HuH-7 (cell line): ENCODE data around the gene SRMS.
"Not testable (repeated sequence)": the region's sequence is repeated elsewhere in the genome, so short reads cannot be mapped to it uniquely, and the experiment has no call there.

Experiments
- DNase-seq: peaks from one replicate; pipeline ENCODE4 v3.0.0; 2011; ENCODE audit warnings: low spot score

The SRMS gene

DNA sequence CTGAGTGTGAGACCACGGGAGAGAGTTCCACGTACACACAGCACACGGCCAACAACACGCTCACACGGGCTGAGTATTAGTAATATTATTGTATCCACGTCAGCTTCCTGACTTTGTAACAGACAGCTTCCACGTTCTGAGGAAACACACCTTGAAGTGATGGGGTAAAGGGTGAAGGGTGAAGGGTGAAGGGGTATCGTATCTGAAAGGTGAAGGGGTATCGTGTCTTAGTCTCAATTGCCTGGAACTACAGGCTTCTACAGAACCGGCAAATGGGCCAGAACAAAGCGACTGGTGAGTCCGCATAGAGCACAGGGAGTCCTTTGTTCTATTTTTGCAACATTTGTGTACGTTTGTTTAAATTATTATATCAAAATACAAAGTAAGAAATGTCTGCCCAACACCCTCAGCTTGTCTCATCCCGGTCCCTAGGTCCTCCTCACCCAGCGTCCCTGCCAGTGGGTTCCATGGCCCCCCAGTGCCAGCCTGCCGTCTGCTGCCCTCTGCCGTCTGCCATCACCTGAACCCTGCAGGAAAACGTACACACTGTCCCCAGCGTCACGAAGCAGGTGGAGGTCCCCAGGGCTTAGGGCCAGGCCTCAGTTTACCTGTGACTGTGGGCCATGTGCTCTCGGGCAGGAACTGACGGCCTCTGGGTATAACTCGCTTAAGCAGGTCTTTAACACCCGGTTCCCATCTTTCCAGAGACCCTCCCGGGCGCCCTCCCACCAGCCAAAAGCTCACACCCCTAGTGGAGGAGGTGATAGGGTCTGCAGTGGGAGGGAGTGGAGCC, 30.9 kb upstream of the SRMS start:
- DNase-seq: no peak

DNA sequence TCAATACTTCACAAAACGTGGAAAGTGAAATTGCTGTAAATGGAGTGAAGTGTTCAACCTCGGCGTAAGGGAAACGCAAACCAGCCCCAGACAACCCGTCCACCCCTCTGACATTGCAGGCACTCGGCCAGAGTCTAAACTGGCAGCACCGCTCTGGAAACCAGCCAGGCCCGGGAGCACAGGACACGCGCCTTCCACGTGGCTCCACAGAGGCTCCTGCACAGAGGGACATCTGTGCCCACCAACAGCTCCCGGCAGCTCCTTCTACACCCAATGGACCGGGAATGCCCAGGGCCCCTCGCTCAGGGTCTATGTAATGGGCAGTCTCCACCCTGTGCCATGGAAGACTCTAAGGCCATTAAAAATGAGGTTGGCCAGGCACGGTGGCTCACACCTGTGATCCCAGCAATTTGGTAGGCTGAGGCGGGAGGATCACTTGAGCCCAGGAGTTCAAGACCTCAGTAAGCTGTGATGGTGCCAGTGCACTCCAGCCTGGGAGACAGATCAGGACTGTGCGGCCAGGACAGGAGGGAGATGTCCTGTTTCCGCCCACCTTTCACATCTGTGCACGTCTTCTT, 29.9 kb upstream of the SRMS start:
- no peak for DNase-seq

- no peak for DNase-seq
These were observed 28.8 kb upstream of the SRMS start for GRCh38 chr20:63576311-63576710.

GRCh38 chr20:63574829-63575743, 27.5 kb upstream of the SRMS start:
- DNase-seq: no peak

DNA sequence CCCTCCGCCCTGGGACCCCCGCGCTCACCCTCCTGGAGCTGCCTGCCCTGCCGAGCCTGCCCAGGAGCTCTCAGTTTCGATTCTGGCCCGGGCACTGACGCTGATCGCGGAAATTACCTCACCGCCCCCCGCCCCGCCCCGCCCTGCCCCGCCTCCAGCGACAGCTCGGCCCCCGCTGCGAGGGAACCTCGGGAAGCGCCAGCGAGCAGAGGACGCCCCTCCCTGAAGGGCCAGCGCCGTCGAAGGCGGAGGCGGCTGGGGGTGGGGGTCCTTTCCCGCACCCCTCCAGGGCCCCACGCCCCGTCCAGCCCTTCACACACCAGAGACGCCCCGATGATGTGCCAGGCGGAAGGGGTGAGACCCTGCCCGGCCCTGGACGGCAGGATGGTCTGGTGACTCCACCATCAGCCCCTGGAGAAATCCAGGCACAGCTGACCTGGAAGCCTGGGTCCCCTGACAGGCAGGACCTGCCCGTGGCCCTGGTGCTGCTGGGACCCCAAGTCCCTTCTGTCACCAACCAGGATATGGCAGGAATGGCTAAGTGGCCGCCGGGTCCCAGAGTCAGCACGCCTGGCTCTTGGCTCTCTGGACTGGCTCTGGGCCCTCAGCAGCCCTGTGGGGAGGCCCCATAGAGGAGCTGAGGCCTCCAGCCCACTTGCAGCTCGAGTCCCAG, 26.7 kb upstream of the SRMS start, which contains the start of gene HELZ2:
TSS of gene HELZ2 (minus strand) at position 84 of the 673 bp plus-strand sequence. CDS start 1,854 bp downstream, outside the sequence.
- DNase-seq: peak; percentile 98

GRCh38 chr20:63573647-63574131, 26.1 kb upstream of the SRMS start:
- no peak for DNase-seq

DNA sequence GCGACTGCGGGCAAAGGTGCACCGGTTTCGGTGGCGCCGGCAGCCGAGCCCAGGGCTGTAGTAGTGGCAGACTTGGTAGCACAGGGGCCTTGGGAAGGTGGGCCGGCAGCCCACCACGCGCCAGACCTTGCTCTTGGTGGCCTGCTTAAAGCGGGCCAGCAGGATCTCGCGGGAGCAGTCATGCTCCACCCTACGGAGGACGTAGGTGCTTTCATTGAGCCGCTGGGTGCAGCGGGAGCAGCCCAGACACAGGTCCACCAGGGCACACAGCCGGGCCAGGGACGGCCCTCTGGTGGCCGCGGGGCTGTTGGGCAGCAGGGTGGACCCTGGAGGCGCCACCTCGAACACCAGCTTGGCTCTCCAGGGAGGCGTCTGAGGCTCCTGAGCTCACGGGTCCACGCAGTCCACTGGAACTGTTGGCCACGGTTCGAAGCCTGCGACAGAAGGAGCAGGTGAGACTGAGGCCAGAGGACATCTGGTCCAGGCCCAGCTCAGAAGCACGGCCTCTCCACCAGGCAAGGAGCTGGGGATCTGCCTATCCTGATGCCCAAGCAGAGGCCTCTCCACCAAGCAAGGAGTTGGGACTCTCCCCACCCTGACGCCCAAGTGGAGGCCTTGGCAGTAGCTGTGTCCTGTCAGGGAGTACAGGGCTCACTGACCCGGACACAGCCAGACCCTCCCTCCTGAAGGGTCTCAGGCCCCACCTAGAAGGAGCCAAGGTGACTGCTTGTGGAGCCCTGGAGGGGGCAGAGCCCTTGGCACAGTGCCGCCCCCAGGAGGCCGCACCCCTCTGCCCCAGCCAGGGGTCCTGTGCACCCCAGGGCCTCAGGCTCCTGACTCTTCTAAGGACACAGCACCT, 25.5 kb upstream of the SRMS start:
- peak; percentile 56 for DNase-seq

DNA sequence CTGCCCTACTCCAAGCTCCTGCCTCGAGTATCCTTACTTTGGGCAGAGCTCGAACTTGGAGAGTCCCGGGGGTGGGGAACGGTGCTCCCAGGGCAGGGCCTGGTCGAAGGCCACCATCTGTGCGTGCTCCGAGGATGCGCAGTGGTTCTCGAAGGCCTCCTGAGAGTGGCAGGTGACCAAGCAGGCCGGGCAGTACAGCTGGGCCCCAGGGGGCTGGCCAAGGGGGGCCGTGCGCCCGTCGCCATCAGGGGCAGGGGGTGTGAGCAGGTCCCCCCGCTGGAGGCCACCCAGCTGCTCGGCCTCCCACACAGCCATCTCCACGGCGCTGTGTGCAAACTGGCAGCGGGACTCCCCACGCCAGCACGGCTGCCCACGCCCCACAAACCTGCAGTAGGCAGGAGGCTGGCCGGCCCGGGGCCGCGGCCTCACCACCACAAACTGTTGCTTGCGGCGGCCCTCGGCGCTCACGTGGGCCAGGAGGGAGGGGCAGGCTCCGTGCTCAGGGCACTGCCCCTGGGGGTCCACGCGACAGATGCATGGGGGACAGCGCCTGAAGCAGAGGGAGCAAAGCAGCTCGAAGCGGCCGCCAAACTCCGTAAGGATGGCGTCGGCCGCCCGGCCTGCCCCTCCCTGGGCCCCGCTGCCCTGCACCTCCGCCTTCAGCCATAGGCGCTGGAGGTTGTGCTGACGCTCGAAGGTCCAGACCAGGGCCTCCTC, 24.7 kb upstream of the SRMS start:
- no peak for DNase-seq

GRCh38 chr20:63571087-63571478, 23.5 kb upstream of the SRMS start:
- not testable (repeated sequence) for DNase-seq

DNA sequence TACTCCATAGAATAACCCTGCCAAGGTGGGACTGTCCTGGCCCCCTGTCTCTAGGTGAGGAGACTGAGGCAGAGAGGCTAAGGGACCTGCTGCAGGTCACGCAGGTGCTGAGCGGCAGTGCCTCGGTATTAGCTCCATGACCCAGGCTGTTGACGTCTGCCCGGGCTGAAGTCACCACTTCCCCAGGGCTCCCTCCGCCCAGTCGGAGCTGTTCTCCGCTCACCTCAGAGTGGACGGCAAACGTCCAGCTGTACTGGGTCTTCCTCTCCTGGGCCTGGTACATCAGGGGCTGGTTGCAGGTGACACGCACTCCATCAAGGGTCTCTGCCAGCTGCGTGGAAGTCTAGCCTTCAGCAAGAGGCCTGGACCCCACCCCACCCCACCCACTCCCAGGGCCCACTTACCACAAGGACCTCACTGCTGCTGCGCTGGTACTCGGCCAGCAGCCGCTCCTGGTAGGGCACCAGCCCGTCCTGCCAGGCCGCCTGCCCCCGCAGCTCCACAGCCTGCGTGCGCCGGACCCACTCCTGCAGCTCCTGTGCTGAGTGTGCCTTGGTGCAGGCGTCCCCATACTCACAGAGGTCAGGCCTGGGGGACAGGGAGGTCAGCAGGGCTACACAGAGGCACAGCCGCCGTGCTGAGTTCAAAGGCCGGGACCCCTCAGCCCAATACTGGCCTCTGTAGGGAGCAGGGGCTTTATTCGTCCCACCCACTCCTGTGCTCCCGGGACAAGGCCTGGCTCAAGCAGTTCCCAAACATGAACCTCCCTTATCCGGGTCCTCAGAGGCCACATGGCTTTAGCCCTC, 22.9 kb upstream of the SRMS start:
- no peak for DNase-seq

GRCh38 chr20:63568986-63569949, 21.7 kb upstream of the SRMS start:
- no peak for DNase-seq

DNA sequence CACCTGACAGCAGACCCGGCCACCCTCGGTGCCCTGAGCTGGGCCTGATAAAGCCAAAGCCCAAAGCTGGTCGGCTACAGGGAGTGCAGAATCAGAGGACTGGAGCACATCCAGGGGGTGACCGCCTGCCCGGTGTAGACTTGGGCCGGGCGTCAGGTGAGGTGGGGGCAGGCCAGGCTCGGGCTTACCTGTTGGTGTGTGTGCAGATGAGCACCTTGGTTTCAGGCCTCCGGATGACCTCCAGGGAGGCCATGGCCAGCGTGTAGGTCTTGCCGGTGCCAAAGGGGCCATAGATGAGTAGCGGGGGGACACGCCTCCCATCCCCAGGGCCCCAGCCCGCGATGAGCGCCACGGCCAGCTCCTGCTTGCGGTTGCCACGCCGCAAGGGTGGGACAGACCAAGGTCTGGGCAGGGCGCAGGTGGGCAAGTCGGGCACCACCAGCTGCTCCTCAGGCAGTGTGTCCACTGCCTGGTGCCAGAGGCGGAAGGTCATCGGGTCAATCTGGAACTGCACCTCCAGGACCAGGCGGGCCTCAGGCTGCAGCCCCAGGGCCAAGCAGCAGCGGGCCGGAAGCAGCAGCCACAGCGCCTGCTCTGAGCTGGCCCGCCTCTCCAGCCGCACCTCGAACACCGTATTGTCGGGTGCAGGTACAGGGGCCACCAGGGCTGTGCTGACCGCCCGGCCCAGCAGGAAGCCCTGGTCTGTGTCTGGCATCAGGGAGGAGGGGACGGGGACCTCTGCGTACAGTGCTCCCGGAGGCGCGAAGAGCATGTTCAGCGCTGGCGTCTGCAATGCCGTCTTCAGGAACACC, 20.8 kb upstream of the SRMS start:
- DNase-seq: no peak

DNA sequence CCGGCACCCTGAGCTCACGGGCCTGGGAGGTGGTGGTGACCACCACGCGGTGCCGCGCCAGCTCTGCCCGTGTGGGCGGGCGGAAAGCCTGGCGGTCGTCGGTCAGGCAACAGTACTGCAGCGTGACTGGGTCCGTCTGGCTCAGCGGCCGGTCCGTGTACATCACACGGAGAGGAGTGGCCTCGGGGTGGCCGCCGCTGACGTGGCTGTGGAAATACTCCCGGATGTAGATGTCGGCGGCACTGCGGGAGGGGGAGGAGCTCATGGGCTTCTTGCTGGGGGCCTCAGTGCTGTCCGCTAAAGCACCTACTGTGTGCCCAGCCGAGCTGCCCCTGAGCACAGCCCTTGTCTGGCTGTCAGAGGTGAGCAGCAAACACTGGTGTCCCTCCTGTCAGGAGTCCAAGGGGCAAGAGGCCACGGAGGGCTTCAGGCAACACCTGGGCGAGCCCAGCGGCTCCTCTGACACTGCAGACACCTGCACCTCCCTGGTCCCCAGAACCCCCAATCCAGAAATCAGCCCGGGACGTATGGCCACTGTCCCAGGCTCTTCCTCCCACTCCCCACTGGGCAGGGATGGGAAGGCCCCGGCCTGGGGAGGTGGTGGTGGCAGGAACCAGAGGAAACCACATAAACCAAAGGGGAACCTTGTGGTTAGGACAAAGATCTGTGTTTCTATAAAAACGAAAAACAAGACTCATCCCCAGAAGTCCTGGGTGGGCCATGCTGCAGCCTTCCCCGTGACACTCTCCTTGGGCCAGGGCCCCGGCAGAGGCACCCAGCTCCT, 20.0 kb upstream of the SRMS start:
- no peak for DNase-seq

DNA sequence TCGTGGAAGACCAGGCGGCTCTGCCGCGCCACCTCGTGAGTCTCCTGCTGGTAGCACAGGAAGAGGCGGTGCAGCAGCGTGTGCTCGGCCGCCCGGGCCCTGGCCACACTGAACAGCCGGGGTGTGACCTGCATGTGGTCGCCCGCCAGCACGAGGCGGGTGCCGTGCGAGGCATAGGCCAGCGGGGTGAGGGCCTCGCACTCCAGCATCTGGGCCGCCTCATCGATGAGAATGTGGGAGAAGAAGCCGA, 19.5 kb upstream of the SRMS start:
- DNase-seq: no peak

GRCh38 chr20:63566395-63567135, 19.0 kb upstream of the SRMS start:
- no peak for DNase-seq

- DNase-seq: no peak
These were observed 18.3 kb upstream of the SRMS start for GRCh38 chr20:63565699-63566335.
